ENCODE measurements around the gene MIER2.

The MIER2 gene

DNA sequence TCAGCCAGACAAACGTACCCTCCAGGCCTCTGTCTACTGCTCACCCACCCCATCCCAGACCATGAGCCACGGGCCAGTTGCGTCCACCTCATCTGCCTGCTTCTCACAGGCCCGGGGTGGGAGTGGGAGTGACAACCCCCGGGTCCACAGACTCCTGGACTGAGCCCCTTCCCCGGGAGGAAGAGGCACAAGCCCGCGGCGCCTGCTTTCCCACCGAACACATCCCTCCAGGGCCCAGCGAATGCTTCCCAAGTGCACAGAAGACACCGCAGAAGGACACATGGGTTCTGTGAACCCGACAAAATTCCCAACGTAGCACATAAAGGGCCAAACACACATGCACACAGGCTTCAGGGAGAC is 35.4 kb downstream of the MIER2 start:
- no peak for DNase-seq (ENCODE audit: low read depth in 3 of 3, low spot score in 1 of 3)

DNA sequence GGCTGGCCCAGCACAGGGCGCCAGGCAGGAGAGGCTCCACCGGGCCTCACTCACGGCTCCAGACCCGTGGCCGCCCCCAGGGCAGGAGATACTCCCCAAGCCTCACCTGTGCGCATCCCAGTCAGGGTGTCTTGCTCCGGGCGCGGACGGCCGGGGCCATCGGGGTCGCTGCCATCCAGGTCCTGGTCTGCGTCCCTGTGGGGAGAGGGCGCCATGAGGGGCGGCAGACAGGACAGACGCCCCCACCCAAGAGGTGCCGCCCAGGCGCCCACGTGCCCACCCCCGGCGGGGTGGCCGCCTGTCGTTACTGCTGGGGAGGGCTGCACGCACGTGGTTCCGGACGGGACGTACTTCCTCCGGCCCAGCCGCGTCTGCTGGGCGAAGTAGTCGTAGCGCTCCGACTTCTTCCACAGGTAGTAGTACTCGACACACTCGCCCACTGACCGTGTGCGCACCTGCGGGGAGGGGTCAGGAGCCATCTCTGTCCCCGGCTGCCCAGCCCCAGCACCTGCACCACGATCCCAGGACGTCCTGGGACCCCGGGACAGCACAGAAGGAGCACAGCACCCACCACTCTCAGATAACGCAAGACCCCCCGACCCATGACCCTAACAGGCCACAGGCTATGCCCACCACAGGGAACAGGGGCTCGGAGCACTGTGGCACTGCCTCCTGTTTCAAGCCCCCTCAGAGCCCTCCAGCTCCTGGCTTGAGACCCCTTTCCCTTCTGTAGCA is 36.0 kb downstream of the MIER2 start:
- DNase-seq (ENCODE audit: low read depth in 3 of 3, low spot score in 1 of 3) = no peak

DNA sequence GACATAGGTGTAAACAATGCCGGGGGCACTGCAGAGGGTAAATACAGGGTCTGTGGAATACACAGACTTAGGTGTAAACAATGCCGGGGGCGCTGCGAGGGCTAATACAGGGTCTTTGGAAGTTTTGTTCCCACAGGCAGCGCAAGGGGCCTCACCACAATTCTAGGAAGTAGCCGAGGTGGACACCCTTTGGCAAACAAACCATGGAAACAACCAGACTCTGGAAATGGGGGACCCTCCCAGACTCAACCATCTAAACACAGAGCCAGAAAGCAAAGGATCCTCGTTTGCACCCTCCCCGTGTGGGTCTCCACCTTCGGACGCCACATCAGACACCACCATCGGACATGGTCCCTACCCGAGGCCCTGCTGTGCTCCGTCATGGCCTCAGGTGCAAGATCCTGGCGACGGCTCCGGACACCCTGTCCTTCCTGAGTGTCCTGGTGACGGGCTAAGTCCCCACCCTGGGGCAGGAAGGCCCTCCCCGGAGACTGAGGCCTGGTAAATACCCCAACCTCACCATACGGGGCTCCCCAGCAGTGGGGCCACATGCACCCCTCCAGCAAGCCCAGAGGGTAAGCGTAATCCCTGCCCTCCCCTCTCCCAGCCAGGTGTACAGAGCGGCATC is 36.7 kb downstream of the MIER2 start:
- no peak for DNase-seq (ENCODE audit: low read depth in 3 of 3, low spot score in 1 of 3)

DNA sequence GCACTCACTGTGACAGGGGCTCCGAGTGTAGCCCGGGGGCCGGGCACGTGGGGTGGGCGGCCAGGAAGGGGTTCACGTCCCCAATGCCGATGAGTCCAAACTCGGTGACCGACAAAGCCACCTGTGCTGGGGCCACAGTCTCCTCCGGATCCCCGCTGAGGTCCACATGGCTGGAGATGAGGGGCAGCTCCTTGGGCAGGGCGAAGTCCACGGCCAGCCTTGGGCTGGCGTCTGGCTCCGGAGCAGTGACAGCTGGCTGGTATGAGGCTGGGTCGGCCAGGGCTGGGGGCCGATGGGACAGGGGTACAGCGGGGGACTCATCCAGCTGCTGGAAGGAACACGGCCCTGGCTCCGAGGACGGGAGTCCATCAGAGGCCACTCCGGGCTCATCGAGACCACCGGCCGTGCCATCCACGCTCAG is 37.5 kb downstream of the MIER2 start:
- no peak for DNase-seq (ENCODE audit: low read depth in 3 of 3, low spot score in 1 of 3)

DNA sequence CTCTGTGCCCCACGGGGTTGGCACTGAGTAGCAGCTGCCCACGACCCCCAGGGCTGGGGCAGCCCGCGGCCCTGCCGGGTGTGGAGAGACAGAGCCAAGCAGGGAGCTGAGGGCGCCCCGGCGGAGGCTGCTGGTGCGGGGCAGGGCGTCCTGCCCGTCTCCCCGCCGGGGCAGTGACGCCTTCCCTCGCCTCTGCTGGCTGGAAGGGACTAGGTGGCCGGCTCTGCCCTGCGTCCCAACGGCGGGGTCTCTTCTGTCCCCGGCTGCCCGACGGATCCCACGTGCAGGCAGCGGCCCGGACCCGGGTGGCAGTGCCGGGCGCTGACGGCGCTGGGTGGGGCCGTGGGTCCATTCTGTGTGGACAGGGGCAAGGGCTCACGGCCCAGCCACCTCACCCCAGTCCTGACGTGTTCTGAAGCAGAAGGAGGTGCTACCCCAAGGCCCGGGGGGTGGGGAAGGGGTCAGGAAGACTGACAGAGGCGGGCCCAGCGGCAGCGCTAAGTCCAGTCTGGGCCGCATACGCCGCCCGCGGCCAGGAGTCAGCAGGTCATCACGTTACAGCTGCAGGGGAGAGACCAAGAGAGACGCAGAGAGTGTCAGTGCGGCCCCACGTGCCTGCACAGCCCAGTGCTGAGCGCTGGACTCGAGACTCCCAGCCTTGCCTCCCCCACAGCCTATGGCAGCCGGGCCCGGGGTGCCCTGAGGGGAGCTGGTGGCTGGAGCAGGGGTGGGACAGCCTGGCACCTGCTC is 38.3 kb downstream of the MIER2 start:
- DNase-seq (ENCODE audit: low read depth in 3 of 3, low spot score in 1 of 3) = no peak

DNA sequence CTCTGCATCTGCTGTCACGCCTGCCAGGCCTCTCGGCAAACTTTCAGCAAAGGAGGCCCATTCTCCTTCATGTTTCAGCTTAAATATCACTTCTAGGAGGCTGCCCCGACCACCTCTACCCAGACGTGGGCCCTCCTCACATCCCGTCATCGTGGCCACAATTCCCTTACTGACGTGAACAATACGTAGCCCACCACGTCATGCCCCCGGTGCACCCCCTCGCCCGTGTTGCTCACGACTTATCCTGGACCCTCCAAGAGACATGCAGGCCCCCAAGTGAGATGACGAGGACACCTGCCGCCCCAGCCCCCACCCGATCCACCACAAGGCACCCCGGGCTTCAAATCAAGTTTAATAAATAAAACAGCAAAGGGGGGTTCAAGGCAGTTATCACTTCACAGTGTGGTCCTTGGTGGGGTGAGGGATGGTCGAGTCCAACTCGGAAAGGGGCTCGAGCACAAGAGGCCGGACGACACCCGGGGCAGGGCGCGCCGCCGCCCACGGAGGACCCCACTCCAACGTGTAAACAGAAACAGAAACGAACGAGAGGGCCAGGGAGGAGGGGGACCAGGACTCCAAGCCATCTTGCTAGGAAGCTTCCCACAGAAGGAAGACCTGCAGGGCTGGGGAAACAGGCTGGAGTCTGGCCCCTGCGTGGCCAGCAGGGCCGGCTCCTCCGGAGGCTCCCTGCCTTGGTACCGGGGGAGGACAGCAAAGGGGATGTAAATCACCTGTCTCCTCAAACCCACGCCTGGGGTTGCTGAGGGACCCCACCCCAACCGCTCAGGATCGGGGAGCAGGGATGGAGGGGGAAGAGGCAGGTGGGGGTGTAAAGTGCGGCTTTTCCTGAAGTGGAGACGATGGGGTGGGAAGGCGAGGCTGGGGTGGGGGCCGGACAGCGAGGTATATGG is 39.1 kb downstream of the MIER2 start:
- no peak for DNase-seq (ENCODE audit: low read depth in 3 of 3, low spot score in 1 of 3)

DNA sequence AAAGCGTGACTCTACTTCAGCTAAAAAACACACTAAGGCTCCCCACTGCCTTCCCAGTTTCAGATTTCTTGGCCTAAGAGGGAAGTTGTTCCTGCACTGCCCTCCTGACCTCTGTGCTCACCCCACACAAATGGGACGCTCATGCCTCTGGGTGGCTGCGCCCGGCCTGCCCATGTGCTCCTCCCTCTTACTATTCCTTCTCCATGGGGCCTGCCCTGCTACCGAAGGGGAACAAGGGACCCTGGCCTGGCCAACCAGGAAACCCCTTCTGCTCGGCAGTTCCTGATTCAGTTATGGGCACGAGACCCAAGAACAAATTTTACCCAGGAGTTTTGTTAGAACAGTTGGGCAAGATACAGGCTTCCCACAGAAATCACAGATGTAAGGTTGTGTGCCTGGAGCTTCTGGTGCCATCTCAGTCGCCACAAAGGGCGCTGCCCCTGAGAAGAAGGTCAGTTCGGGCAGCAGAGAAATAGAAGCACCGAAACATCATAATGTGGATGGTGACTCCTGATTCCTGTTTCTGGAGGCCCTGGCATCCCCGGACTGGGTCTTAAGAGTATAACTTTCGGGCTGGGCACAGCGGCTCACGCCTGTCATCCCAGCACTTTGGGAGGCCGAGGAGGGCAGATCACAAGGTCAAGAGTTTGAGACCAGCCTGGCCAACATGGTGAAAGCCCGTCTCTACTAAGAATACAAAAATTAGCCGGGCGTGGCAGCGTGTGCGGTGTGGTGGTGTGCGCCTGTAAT is 47.9 kb downstream of the MIER2 start:
- DNase-seq (ENCODE audit: low read depth in 3 of 3, low spot score in 1 of 3) = no peak

DNA sequence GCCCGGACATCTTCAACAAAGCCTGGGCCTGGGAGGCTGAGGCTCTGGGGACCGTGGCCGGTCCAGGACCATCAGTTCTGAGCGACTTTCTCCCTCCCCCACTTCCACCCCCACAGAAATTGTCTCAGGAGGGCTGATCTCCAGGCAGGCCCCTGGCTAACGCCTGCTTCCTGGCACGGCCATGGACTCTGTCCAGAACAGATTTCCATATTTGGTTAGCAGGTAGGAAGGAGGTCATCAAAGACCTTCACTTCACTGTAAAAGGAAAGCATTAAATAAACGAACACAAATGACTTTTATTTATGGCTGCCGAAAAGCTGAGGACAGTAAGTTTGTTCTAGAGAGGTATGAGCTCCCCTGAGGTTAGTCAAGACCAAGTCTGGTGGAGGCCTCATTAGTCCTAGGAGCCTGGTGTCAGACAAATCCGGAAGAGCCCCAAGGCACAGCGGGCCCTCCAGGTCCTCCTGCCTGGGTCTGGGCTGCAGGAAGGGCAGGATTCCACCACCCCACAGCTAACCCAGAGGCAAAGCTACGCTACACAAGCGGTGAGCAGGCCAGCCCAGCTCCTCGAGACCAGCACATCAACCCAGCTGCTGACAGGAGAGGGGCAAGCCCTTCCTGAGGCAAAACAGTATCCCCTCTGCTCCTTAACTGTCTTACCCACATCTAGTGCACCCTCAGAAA is 48.8 kb downstream of the MIER2 start:
- no peak for DNase-seq (ENCODE audit: low read depth in 3 of 3, low spot score in 1 of 3)

DNA sequence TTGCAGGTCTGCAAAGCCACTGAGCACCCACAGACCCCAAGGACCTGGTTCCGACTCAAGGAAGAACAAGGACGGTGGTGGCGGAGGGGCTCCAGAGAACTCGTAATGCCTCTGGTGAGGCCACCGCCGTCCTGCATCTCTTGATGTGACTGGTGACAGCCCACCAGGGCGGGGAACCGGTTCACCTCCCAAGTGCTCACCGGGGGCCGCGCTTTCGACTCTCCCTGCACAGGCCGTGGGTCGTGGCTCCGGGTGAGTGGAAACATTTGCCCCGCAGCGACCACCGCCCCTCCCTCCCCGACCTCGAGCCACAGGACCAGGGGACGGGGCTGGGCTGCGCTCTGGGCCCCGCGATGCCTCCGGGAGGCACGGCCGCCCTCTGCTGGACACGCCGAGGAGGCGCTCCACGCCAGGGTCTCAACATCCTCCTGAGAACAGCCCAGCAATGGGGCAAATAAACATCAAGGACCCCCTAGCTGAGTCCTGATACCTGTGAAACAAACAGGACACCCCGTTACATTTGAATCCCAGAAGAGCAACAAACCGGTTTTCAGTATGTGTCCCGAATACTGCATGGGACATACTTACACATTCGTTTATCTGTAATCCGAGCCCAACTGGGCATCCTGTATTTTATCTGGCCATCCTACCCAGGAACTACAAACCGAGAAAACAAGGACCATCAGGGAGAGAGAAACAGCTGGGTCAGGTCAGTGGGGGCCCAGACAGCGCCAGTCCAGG is 49.5 kb downstream of the MIER2 start:
- peak in 1 of 3 donors; percentile 32 for DNase-seq (ENCODE audit: low read depth in 3 of 3, low spot score in 1 of 3)

DNA sequence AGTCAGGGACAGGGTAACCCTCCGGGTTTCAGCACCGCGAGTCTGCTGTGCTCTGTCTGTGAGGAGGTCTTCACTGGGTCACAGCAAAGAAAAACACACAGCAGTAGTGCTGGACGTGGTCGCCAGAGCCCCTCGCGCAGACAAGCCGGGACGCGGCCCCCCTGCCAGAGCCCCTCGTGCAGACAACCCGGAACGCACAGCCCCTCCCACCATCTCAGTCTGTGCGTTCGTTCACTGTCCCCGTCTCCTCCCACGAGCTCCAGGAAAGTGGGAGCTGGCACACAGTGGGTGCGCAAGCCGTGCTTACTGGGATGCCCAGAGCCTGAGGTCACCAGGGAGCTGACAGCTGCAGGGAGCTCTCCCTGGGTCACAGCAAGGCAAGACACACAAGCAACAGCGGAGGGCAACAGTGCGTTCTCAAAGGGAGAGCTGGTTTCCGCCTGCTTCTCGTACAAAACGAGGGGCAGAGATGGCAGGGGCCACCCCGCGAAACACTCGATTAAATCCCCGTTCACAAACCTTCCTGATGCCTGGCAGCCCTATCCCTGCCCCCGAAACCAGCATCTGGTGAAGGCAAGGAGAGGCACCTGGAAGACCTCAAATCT is 50.2 kb downstream of the MIER2 start:
- no peak for DNase-seq (ENCODE audit: low read depth in 3 of 3, low spot score in 1 of 3)

DNA sequence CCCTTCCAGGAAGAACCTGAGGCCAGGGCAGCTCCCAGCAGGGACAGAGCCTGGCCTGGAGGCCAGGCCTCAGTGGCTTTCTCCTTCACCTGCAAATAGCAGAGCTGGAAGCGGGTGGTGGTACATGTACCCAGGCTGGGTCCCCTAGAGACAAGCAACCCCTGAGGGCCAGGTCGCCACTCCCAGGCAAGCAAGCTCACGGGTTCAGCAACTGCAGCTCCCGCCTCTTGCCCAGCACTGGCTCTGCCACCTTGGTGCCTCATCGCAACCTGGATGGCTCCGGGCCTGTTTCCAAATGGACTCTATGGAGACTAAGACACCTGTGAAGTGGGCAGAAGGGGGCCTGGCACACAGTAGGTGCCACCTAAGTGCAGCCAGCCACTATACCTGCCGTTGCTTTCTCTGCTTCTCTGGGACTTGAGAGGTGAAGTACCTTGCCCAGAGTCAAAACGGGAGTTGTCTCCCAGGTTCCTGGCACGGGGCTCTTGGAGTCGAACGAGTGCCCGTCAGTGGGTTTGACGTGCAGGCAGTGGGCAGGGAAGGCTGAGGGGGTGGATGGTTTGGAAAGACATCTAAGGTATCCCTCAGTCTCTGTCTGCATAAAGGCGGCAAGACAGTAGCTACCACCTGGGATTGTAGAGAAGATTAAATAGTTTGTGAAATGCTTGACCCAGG is 51.0 kb downstream of the MIER2 start:
- DNase-seq (ENCODE audit: low read depth in 3 of 3, low spot score in 1 of 3) = no peak

DNA sequence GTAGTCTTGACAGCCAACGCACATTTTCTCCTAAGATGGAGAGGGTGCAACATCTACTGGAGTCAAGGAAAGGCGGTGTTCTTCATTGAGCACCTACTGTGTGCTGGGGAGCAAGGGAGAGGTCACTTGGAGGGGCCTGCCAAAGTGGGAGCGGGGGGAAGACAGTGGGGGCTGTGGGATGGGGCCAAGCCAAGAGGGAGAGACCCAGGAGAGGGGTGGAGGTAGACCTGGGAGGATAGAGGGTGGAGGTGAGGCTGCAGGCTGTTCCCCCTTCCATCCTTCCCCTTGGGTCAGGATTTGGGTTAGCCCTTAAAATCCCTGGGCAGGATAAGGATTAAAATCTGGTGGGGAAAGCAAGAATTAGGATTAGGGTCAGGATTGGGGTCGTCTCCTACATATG is 51.6 kb downstream of the MIER2 start:
- DNase-seq (ENCODE audit: low read depth in 3 of 3, low spot score in 1 of 3) = no peak

DNA sequence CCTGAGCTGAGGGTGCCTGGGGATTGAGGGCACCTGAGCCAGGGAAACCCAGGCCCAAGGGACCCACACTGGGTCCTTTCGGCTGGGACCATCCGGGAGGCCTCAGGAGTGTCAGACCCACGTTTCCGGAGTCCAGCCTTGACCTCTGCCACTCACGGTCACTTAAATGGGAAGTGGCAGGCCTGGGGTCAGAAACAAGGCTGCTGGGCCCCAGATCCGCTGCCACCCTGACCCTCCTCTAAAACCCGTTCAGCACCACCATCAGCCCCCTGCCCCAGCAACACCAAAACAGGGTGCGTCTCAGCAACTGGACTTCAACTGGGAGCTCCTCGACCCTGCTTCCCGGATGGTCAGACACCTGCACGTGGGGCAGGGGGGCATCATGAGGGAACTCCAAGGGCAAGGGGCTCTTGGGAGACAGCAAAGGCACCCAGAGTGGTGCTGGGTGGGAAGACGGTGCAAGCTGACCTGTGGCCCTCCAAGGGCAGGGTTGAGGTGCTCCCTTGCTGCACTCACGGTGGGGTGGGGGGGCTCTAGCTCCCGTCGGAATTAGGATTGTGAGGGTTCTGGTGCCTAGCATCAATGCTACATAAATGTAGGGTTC is 52.2 kb downstream of the MIER2 start:
- DNase-seq (ENCODE audit: low read depth in 3 of 3, low spot score in 1 of 3) = no peak

DNA sequence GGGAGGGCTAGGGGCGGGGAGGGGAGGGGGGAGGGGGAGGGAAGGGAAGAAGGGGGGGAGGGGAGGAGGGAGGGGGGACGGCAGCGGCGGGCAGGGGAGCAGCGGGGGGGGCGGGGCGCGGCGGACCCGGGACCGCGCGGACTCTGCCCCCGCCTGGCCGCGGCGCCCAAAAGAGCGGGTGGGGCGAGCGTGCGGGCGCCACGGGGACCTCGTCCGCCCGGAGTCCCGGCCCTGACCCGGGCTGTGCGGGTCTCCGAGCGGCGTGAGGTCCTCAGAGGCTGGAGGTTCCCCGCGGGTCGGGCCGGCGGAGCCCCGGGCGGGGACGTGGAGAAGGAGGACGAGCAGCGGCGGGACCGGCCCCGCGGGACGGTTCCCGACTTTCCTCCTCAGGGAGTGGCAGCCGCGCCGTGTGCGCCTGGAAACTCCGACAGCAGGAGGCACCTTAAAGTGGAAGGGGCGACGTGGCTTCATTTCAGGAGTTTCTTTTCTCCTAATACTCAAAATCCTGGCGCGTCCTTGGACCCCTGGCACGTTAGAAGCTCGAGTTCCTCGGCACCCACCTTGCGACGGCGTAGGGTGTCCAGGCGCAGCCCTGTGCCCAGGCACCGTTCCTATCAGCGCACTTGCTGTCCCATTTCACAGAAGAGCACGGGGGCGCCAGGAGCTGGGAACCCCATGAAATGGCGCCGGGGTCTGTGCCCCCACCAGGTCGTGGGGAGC is 52.9 kb downstream of the MIER2 start:
- no peak for DNase-seq (ENCODE audit: low read depth in 3 of 3, low spot score in 1 of 3)

DNA sequence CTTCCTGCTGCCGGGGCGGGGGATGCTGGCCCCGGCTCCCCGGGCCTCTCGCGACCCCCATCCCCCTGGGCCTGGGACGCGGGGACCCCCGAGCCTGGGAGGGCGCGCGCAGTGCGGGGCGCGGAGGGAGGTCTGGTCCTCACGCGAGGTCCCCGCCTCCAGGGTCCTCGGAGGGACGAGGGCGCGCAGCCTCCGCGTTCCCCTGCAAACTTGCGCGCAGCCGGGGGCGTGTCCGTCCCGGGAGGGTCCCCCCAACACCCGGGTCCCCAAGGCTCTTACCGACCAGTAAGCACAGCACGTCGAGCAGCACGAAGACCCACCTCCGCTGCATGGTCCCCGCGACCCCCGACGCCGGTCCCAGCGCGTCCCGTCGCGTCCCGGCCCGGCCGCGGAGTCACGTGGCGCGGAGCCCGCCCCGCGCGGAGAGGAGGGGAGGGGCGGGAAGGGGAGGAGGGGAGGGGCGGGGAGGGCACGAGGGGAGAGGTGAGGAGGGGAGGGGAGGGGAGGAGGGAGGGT is 53.5 kb downstream of the MIER2 start, which contains the start of gene PLPP2:
PLPP2 (minus strand) TSS at position 398 of the 516 bp plus-strand sequence; CDS start at position 331, 67 bp downstream.
- DNase-seq (ENCODE audit: low read depth in 3 of 3, low spot score in 1 of 3) = no peak

DNA sequence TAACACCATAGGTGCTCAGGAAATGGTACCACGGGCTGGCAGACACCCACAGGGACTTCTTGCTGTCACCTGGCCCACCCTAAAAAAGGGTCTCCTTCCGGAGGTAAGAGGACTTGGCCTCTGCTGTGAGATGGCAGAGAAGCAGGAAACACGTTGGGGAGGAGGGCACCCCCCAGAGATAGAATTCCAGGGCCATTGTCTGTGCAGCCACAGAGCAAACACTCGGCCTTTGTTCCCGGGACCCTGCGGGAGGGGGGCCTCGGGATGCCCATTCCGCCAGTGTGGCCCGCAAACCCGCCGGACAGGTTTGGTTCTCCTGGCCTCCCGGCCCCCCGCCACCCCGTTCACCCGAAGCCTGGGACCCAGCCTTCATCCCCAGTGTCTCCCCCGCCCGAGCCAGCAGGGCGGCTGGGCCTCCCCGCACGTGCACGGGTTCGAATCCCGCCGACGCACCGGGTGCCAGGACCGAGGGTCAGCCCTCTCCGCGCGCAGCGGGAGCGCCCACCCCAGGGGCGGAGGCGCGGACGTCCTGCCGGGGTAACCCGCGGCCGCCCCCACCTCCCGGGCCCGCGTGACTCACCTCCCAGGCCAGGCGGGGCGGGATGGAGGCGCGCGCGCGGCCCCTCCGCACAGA is 54.1 kb downstream of the MIER2 start:
- DNase-seq (ENCODE audit: low read depth in 3 of 3, low spot score in 1 of 3) = no peak

Data from stimulated activated CD4-positive, alpha-beta T cell treated with anti-CD3 and anti-CD28 coated beads, TNF-alpha, amount 100 ng/mL, for 1 hour (primary cell).